ENCODE results near the gene RXRA. TPM values are rescaled to one million over a fixed set of nuclear protein-coding genes. Genes with fewer than 3 reads are reported as not detected.
A peak's percentile ranks its signal among the peaks of the same experiment; 100 is the strongest.

The RXRA gene
- total RNA-seq, 1 experiment from 2014 or later, result 29.9 TPM

DNA sequence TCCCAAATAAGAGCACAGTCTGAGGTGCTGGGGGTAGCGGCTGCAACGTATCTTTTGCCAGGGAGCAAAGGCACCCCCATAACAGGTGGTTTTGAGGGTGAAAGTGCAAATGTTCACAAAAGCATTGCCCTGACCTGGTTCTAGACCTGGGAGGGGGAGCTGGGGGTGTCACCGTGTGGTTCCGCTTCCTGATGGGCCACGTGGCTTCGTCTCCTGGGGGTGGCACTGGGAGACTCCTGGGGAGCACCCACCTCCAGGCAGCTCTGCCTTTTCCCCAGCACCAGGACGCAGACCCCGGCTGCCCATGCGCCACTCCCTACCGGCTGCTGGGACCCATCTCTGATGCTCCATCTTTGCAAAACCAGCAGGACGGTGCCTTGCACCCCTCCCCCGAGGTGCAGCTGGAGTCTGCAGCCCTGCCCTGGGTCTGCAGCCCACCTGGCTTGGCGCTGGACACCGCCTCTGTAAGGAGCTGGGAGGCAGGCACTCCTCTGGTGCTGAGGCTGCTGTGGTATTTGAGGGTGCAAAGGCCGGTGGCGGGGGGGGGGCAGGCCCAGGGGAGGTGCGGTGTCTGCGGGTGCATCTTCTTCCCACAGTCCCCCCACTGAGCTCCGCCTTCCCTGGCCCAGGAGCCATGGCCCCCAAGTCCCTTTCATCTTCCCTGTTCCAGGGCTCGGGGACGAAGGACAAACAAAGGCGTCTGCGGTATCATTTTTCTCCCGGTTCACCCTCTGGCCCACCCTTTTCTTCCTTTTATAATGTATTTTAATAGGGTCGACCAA lies 29.8 kb upstream of the RXRA start:
- no peak overlapping the region for H3K27ac ChIP-seq (ENCODE audit: insufficient read length, low read depth, low read length)

More for the DNA sequence above, 29.8 kb upstream of the RXRA start:
- H3K4me2 ChIP-seq (ENCODE audit: insufficient read depth, insufficient read length, low read length), result no peak overlapping the region
- H2BK20ac ChIP-seq (ENCODE audit: low read depth, low read length, poor library complexity, severe bottlenecking), result no peak overlapping the region
- H3K23ac ChIP-seq (ENCODE audit: insufficient read length, low read depth, low read length), result no peak overlapping the region
- H4K91ac ChIP-seq (ENCODE audit: insufficient read length, low read depth, low read length), result no peak overlapping the region
- H3K79me1 ChIP-seq (ENCODE audit: insufficient read depth, low read depth, low read length, poor library complexity, severe bottlenecking), result no peaks in the 10 kb centered on the region
- no peaks in the 10 kb centered on the region for H3K9me3 Mint-ChIP-seq
- H3K36me3 Mint-ChIP-seq (ENCODE audit: insufficient read depth in 1 of 3, low read depth in 3 of 3), result no peaks in the 10 kb centered on the region
- H3K18ac ChIP-seq (ENCODE audit: insufficient read length, low read depth, low read length), result no peak overlapping the region
- H3K27me3 ChIP-seq (ENCODE audit: insufficient read depth, low read length), result no peaks in the 10 kb centered on the region
- no peaks in the 10 kb centered on the region for H3K9me3 ChIP-seq (ENCODE audit: control insufficient read depth, low read depth, low read length)
- H4K20me1 ChIP-seq (ENCODE audit: control insufficient read depth, insufficient read depth, insufficient read length), result no peaks in the 10 kb centered on the region
- no peak overlapping the region for H3K4ac ChIP-seq (ENCODE audit: low read depth, low read length)
- no peak overlapping the region for H2AFZ ChIP-seq (ENCODE audit: low read length)
- H2BK15ac ChIP-seq (ENCODE audit: low read depth, low read length), result no peak overlapping the region
- H3K56ac ChIP-seq (ENCODE audit: insufficient read length, low read depth, low read length), result no peak overlapping the region
- no peak overlapping the region for H2BK12ac ChIP-seq (ENCODE audit: insufficient read length, low read depth, low read length)
- H4K5ac ChIP-seq (ENCODE audit: insufficient read length, low read depth, low read length), result no peak overlapping the region
- H3K14ac ChIP-seq (ENCODE audit: insufficient read depth, low read length), result peak overlapping the region; percentile 58; the same call in 1 of the 2 replicates
- H2BK5ac ChIP-seq (ENCODE audit: insufficient read length, low read length), result no peak overlapping the region
- H3K4me1 Mint-ChIP-seq, result peaks cover 5 to 35% of the 10 kb centered on the region in 2 experiments
- H2BK120ac ChIP-seq (ENCODE audit: low read depth, low read length, poor library complexity, severe bottlenecking), result no peak overlapping the region
- H3K4me1 ChIP-seq (ENCODE audit: insufficient read depth, low read length), result no peaks in the 10 kb centered on the region
- no peak overlapping the region for H3T11ph ChIP-seq (ENCODE audit: low read length)
- no peak overlapping the region for H3K9ac ChIP-seq (ENCODE audit: extremely low read depth, insufficient read length, low read length)
- TF ChIP-seq, protein P1, sequence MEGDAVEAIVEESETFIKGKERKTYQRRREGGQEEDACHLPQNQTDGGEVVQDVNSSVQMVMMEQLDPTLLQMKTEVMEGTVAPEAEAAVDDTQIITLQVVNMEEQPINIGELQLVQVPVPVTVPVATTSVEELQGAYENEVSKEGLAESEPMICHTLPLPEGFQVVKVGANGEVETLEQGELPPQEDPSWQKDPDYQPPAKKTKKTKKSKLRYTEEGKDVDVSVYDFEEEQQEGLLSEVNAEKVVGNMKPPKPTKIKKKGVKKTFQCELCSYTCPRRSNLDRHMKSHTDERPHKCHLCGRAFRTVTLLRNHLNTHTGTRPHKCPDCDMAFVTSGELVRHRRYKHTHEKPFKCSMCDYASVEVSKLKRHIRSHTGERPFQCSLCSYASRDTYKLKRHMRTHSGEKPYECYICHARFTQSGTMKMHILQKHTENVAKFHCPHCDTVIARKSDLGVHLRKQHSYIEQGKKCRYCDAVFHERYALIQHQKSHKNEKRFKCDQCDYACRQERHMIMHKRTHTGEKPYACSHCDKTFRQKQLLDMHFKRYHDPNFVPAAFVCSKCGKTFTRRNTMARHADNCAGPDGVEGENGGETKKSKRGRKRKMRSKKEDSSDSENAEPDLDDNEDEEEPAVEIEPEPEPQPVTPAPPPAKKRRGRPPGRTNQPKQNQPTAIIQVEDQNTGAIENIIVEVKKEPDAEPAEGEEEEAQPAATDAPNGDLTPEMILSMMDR (conservative IDR thresholded peaks at IDR 0.05), result no peak
- no peak overlapping the region for H4K8ac ChIP-seq (replicated peaks; ENCODE audit: insufficient read length, low read depth, low read length)
- H3K27me3 Mint-ChIP-seq (ENCODE audit: low read depth), result peaks cover 5% of the 10 kb centered on the region
- whole genome bisulfite sequencing (ENCODE audit: extremely low coverage, insufficient read length, low lambda C conversion rate), result no CpG with 5 or more reads among the region's 25 CpGs
- no peak for DNase-seq
- no peak overlapping the region for H2AK5ac ChIP-seq (ENCODE audit: insufficient read length, low read length)
- no peaks in the 10 kb centered on the region for H3K23me2 ChIP-seq (ENCODE audit: insufficient read length, low read depth, low read length, poor library complexity, severe bottlenecking)
- H3K79me2 ChIP-seq (ENCODE audit: insufficient read depth, low read length), result no peaks in the 10 kb centered on the region
- no peak overlapping the region for H3K4me3 Mint-ChIP-seq
- H3K27ac Mint-ChIP-seq, result no peak overlapping the region
